ENCODE data around the gene CATSPERZ. TPM values are rescaled to one million over a fixed set of nuclear protein-coding genes. Genes with fewer than 3 reads are reported as not detected.

CATSPERZ gene, protein sequence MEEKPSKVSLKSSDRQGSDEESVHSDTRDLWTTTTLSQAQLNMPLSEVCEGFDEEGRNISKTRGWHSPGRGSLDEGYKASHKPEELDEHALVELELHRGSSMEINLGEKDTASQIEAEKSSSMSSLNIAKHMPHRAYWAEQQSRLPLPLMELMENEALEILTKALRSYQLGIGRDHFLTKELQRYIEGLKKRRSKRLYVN
- total RNA-seq (2022; extraction: Qiagen RNA extraction): 1.7 to 2.7 TPM (median 2.4 TPM) in 5 replicates

DNA sequence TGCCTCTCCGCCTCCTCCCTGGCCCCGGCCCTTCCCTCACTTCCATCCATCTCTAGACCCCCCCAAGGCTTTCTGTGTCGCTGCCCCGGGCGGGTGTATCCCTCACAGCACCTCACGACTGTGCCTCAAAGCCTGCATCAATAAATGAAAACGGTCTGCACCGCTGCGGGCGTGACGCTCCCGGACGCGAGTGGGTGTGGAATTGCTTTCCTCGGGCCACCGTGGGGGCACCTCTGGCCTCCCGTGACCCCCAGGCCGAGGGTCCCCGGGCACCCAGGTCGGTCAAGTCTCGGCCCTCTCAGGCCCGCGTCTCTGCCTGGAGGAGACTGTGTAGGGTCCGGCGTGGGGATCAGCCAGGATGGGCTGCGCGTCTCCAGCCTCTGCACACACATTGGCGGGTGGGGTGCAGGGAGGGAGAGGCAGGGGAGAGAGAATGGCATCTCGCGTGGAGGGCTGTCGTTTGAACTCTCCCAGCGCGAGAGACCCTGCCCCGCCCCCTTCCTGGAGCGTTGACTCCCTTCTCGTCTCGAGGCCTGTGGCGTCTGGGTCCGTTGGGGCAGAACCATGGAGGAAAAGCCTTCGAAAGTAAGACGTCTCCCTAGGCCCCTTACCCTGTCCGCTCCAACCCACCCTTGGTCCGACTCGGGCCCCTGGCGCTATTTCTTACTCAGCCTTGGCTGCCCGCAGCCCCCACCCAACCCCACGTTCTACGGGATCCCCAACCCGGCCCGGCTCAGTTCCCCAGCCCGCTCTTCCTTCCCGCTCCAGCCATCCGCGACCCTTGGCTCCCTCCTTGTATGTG, at the start of gene CATSPERZ:
TSS of gene CATSPERZ (plus strand) at position 512 of the 802 bp plus-strand sequence. CDS start at position 565, 53 bp downstream.

DNA sequence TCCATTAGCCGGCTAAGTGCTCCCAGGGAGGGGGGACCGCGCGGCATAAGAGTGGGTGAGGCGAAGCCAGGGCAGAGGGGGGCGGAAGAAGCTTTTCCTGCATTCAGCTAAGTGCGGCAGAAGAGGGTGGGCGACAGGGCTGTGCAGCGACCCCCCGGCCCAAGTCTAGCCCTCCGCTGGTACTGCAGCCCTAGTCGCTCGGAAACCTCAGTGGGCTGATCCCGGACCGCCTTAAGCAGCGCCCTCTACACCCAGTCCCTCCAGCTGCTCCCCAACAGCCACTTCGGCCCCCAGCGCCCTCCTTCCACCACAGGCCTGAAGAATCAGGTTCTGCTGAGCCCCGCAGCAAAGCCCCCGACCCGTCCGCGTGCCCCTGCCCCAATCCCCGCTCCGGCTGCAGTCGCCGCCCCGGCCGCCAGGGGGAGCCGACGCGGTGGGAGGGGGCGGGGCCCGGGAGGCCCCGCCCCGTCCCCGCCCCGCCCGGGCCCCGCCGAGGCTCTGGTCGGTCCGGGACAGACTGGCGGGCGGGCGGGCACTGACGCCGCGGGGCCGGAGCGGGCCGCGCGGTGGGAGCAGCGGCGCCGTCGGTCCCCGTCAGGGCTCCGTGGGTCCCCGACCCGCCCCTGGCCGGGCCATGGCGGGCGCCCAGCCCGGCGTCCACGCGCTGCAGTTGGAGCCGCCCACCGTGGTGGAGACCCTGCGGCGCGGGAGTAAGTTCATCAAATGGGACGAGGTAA, 49.0 kb upstream of the CATSPERZ start, which contains the start of gene PLCB3:
TSS of gene PLCB3 (plus strand) at position 515 of the 737 bp plus-strand sequence. CDS start at position 635, 120 bp downstream.

DNA sequence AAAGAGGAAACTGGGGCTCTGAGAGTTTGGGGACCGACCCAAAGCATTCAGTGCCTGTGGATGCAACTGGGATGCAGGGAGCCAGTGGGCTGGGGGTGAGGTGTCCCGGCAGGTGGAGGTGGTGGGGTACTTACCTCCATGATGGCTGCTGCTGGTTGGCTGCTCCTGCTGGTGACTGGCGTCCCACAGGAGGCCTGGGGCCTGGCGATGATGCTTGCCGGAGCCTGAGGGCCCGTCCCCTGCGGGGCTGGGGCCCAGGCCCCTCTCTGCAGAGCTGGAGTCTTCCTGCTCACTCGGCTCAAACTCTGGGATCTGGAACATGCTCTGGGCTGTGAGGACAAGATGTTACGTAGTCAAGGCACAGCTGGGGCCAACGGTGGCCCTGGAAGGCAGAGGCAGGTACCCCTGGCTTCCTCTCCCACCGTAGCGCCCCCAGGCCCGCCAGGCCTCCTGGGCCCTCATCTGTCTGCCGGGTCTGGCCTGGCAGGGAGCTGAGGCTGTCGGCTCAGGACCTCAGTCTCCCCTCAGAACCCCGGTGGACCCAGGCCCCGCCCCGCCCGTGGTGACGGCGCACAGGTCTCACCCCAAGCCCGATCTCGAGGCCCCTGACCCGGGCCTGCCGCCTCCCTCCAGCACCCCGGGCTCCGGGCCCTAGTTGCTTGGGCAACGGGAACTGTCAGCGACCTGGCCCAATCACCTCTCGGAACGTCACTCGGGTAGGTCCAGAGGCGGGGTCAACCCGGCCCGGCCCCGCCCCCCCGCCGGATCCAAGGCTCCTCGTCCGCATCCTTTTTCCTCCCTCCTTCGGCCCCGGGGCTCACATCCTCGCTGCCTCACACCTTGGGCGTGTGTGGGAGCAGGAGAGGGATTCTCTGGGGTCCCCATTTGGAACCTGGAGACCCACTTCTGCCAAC, 15.9 kb upstream of the CATSPERZ start, which contains the start of gene BAD:
TSS of gene BAD (minus strand) at position 618 of the 914 bp plus-strand sequence. CDS start at position 321, 297 bp downstream.

DNA sequence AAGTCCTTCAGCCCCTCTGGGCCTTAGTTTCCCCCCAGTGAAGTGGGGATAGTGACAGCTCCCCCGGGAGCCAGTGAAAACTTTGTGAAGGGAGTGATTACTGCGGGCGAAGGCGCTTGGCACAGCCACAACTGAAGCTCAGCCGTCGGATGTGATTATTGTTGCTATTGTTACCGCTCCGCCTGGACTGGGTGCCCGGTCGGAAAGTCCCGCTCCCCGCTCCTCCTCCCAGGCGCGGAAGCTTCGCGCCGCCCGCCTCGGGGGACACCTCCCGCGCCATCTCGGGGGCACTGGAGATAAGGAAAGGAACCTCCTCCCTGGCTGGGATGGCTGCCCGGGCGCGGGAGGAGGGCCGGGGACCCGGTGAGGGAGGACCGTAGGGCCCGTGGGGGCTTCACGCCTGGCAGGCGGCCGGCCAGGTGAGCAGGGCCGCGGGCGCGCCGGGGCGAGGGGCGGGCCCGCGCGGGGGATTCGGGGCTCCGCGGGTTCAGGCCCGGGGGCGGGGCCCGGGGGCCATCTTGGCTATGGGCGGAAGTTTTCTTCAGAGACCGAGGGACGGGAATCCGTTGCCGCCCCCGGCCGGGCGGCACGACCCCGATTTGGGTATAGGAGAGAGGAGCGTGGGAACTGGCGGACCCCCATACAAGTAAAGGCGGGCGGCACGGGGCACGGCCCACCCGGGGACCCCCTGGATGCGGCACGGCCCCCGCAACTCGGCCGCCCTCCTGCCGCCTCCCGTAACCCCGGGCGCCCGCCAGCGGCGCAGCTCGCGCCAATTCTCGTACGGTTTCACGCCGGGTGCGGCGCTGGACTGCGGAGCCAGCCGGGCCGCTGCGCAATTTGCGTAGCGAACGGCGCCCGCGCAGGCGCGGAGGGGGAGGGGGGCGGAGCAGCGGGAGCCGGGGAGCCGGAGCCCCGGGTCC, 14.9 kb upstream of the CATSPERZ start, which contains the start of gene GPR137:
TSS of gene GPR137 (plus strand) at position 887 of the 923 bp plus-strand sequence. CDS start 677 bp downstream, outside the sequence.

DNA sequence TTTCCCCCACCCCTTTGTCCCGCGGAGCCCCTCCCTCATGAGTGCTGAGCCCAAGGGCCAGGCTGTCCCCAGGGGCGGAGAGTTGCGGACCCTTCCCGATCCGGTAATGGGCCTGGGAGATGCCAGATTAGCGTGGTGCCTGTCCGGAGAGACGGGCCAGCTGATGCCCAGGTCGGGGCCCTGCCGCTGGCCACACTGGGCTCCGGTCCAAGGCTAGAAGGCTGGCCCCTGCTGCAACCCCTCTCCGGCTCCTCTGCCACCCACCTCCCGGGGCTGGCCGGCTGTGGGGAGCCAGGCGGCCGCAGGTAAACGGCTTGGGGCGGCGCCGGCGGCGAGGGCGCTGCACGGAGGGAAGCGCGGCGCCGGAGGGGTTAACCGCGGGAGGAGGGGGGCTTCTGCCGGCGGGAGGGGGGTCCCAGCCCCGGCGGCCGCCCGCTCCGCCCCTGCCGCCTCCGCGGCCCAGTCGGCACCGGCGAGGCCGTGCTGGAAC, 8.9 kb upstream of the CATSPERZ start, which contains the start of gene KCNK4:
TSS of gene KCNK4 (plus strand) at position 41 of the 490 bp plus-strand sequence. CDS start 1,717 bp downstream, outside the sequence.

DNA sequence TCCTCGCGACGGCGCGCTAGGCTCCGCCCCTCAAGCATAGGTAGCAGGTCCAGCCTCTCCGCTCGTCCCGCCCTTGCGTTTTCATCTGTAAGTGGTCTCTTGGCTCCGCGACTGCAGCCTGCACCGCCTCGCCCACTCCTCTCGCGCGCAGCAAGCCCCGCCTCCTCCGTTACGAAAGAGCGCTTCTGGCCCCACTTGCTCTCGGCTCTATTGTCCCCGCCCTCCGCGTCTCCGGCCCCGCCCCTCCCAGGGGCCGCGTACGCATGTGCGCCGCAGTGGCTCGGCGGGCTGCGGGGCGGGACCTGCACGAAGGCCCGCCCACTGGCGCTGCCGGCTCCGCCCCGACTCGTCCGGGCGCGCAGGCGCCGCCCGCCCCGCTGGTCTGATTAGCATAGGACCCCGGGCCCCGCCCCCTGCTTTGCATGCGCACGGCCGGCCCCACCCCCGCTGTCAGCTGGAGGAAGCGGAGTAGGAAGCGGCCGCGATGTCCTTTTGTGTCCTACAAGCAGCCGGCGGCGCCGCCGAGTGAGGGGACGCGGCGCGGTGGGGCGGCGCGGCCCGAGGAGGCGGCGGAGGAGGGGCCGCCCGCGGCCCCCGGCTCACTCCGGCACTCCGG, 5.0 kb downstream of the CATSPERZ start, which contains the start of gene ESRRA:
TSS of gene ESRRA (plus strand) at position 450 of the 616 bp plus-strand sequence. CDS start 1,656 bp downstream, outside the sequence.

DNA sequence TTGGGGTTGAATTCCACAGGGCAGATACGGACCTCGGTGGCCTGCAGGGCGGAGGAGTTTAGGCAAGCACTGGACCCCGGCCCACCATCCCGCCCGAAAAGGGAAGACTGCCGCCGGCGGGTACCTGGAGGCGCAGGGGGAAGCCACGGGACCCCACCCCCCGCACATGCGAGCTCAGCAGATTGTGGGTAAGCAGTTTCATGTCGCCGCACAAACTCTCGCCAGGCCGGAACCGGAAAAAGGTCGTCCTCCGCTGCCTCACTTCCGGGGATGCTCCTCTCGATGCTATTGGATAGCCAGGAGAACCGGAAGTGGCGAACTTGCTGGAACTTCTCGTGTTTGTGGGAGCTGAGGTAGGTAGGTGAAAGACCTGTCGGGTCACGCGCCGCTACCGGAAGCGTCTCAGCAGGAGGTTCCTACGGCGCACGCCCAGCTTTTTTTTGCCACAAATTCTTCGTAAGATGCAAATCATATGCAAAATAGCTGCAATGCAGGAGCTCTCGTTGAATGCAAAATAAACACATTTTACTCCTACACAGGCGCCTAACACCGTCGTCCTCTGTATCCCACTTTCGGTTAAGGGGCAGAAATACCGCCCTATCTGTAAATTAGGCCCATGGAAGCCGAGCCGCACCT, 17.3 kb downstream of the CATSPERZ start, which contains the start of gene TRMT112:
TSS of gene TRMT112 (minus strand) at position 235 of the 636 bp plus-strand sequence. CDS start at position 202, 33 bp downstream.

DNA sequence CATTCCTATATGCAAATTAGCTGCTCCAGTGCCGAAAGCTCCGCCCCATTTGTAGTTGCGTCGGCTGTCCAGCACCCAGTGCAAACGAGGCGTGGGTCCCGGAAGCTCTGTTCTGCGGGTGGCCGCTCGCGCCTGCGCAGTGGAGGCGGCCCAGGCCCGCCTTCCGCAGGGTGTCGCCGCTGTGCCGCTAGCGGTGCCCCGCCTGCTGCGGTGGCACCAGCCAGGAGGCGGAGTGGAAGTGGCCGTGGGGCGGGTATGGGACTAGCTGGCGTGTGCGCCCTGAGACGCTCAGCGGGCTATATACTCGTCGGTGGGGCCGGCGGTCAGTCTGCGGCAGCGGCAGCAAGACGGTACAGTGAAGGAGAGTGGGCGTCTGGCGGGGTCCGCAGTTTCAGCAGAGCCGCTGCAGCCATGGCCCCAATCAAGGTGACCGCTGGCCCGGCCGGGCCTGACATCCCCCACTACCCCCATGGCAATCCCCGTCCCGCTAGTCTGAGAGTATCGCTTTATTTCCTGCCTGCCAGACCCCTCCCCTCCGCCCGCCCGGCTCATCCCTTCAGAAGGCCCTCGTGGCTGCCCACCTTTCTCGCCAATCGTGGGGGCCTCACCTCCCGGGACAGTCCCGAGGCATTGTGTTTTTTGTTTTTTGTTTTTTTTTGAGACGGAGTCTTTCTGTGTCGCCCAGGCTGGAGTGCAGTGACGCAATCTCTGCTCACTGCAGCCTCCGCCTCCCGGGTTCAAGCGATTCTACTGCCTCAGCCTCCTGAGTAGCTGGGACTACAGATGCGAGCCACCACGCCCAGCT, 18.0 kb downstream of the CATSPERZ start, which contains the start of gene PRDX5:
TSS of gene PRDX5 (plus strand) at position 161 of the 805 bp plus-strand sequence. CDS start at position 256, 95 bp downstream.

DNA sequence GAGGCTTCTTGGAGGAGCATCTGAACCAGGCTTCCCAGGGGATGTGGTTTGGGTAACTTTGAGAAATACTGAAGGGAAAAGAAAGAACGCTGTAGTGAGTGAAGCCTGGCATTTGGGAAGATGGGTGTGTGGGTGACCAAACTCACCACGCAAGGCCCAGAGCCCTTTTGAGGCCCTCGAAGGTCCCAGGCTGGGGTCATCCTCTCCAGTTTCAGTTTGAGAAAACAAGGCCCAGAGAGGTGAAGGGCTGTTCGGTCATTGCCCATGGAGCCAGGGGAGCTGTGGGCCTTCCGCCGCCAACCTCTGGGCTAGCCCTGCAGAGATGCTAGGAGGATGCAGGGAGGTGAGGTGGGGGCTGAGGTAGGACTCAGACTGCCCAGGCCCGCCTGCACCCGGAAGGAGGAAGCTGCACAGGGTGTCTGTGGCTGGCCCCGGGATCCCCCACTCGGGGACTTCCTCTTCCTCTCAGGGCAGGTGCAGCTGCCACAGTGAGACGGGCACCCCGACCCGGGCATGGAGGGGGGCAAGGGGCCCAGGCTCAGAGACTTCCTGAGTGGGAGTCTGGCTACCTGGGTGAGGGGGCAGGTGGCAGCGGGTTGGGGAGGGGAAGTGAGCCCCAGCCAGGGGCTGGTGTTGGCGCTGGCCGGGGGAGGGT, 39.7 kb downstream of the CATSPERZ start, which contains the start of gene CCDC88B:
TSS of gene CCDC88B (plus strand) at position 451 of the 655 bp plus-strand sequence. CDS start at position 514, 63 bp downstream.

Other genes starting within 250 kb of the CATSPERZ start
- 11.4 to 17.0 TPM (median 13.6 TPM) in 5 replicates for gene MACROD1, start 134.2 kb upstream of the CATSPERZ start, total RNA-seq (2022; extraction: Qiagen RNA extraction)
- gene STIP1, start 114.2 kb upstream of the CATSPERZ start, total RNA-seq (2022; extraction: Qiagen RNA extraction): 221 to 250 TPM (median 241 TPM) in 5 replicates
- gene FERMT3, start 93.6 kb upstream of the CATSPERZ start, total RNA-seq (2022; extraction: Qiagen RNA extraction): 0.52 to 2.3 TPM (median 1.5 TPM) in 5 replicates
- gene TRPT1, start 74.2 kb upstream of the CATSPERZ start, total RNA-seq (2022; extraction: Qiagen RNA extraction): 19.7 to 25.1 TPM (median 23.2 TPM) in 5 replicates
- 30.1 to 40.4 TPM (median 39.0 TPM) in 5 replicates for gene NUDT22, start 74.1 kb upstream of the CATSPERZ start, total RNA-seq (2022; extraction: Qiagen RNA extraction)
- gene DNAJC4, start 69.8 kb upstream of the CATSPERZ start, total RNA-seq (2022; extraction: Qiagen RNA extraction): 17.3 to 22.9 TPM (median 19.6 TPM) in 5 replicates
- gene VEGFB, start 65.8 kb upstream of the CATSPERZ start, total RNA-seq (2022; extraction: Qiagen RNA extraction): 34.1 to 50.0 TPM (median 49.1 TPM) in 5 replicates
- 124 to 151 TPM (median 130 TPM) in 5 replicates for gene FKBP2, start 59.3 kb upstream of the CATSPERZ start, total RNA-seq (2022; extraction: Qiagen RNA extraction)
- gene PPP1R14B, start 53.4 kb upstream of the CATSPERZ start, total RNA-seq (2022; extraction: Qiagen RNA extraction): 240 to 390 TPM (median 370 TPM) in 5 replicates
- gene PLCB3, start 48.8 kb upstream of the CATSPERZ start, total RNA-seq (2022; extraction: Qiagen RNA extraction): 16.0 to 22.8 TPM (median 20.0 TPM) in 5 replicates
- 72.9 to 96.6 TPM (median 94.9 TPM) in 5 replicates for gene BAD, start 15.7 kb upstream of the CATSPERZ start, total RNA-seq (2022; extraction: Qiagen RNA extraction)
- gene GPR137, start 14.5 kb upstream of the CATSPERZ start, total RNA-seq (2022; extraction: Qiagen RNA extraction): 31.9 to 53.0 TPM (median 47.6 TPM) in 5 replicates
- gene KCNK4, start 9.1 kb upstream of the CATSPERZ start, total RNA-seq (2022; extraction: Qiagen RNA extraction): not detected in 5 replicates
- 35.7 to 60.9 TPM (median 58.2 TPM) in 5 replicates for gene ESRRA, start 5.2 kb downstream of the CATSPERZ start, total RNA-seq (2022; extraction: Qiagen RNA extraction)
- 391 to 479 TPM (median 434 TPM) in 5 replicates for gene TRMT112, start 17.2 kb downstream of the CATSPERZ start, total RNA-seq (2022; extraction: Qiagen RNA extraction)
- gene PRDX5, start 17.8 kb downstream of the CATSPERZ start, total RNA-seq (2022; extraction: Qiagen RNA extraction): 399 to 495 TPM (median 464 TPM) in 5 replicates
- 8.6 to 11.4 TPM (median 10.3 TPM) in 5 replicates for gene CCDC88B, start 39.8 kb downstream of the CATSPERZ start, total RNA-seq (2022; extraction: Qiagen RNA extraction)
- 46.3 to 68.4 TPM (median 63.4 TPM) in 5 replicates for gene RPS6KA4, start 58.8 kb downstream of the CATSPERZ start, total RNA-seq (2022; extraction: Qiagen RNA extraction)